Measurements from ENCODE around the gene FAM217B. TPM values are rescaled to one million over a fixed set of nuclear protein-coding genes. Genes with fewer than 3 reads are reported as not detected.
A peak's percentile ranks its signal among the peaks of the same experiment; 100 is the strongest.

FAM217B gene
- total and polyA plus RNA-seq, 2 donors from 2014 or later = 3.2 to 15.5 TPM

DNA sequence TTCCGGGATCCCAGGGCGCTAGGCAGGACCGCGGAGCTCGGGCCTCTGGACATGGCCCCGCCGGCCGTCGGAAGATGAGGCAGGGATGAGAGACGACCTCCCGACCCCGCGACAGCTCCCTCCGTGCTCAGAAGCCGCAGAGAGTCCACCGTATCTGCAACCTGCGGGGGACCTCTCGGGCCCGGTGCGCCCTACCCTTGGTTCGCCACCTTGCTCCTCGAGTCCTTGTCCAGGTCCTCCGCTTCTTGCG lies 385 bp upstream of the FAM217B start:
- Histone ChIP-seq H3K9me3 (ENCODE audit: control insufficient read depth in 2 of 3, insufficient read depth in 1 of 3, low read length in 3 of 3) (no peaks in the 10 kb centered on the region), H3K36me3 (ENCODE audit: control insufficient read depth in 2 of 3, insufficient read depth in 3 of 3, low read length in 3 of 3) (peaks cover 0 to 21% (median 4%) of the 10 kb centered on the region in 3 donors), H3K9ac (ENCODE audit: low read length in 3 of 3) (peak overlapping the region; percentile 69 to 92 (median 71)), H3K27me3 (ENCODE audit: control insufficient read depth, insufficient read depth, low read length) (no peaks in the 10 kb centered on the region), H3K4me1 (ENCODE audit: control insufficient read depth in 2 of 3, insufficient read depth in 2 of 3, low read depth in 1 of 3, low read length in 3 of 3) (peaks cover 4 to 16% (median 10%) of the 10 kb centered on the region in 3 donors), H3K4me3 (ENCODE audit: low read length in 3 of 3) (peak overlapping the region; percentile 66 to 98 (median 75)), H3K27ac (ENCODE audit: low read depth in 2 of 2, low read length in 2 of 2) (peak overlapping the region; percentile 94 to 98)
- intact Hi-C loops (cut with DNase I) = no loop called here
- TF ChIP-seq, protein P1, sequence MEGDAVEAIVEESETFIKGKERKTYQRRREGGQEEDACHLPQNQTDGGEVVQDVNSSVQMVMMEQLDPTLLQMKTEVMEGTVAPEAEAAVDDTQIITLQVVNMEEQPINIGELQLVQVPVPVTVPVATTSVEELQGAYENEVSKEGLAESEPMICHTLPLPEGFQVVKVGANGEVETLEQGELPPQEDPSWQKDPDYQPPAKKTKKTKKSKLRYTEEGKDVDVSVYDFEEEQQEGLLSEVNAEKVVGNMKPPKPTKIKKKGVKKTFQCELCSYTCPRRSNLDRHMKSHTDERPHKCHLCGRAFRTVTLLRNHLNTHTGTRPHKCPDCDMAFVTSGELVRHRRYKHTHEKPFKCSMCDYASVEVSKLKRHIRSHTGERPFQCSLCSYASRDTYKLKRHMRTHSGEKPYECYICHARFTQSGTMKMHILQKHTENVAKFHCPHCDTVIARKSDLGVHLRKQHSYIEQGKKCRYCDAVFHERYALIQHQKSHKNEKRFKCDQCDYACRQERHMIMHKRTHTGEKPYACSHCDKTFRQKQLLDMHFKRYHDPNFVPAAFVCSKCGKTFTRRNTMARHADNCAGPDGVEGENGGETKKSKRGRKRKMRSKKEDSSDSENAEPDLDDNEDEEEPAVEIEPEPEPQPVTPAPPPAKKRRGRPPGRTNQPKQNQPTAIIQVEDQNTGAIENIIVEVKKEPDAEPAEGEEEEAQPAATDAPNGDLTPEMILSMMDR (IDR thresholded peaks at IDR 0.05; ENCODE audit: borderline replicate concordance, extremely low read depth, insufficient read depth) = no peak
- DNase-seq = peak in 1 of 5 donors; percentile 90
- no peak for FAIRE-seq

DNA sequence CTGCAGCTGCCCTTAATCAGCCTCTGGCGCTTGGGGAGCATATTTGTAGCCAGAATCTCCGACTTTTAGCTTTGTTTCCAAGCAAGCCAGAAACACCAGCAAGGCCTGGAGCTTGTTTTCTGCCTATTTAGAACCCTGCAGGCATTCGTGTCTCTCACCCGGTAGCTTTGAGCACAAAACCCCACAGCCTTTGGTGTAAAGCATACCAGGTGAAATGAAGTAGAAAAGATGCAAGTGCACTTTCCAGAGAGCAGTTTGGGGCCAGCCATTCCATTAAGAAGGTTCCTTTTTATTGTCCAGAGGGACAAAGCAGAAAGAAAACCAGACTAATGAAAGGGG lies 736 bp downstream of the FAM217B start:
- Histone ChIP-seq H3K27ac (ENCODE audit: low read depth in 2 of 2, low read length in 2 of 2) (peak overlapping the region; percentile 94 to 98), H3K9me3 (ENCODE audit: control insufficient read depth in 2 of 3, insufficient read depth in 1 of 3, low read length in 3 of 3) (no peaks in the 10 kb centered on the region), H3K4me1 (ENCODE audit: control insufficient read depth in 2 of 3, insufficient read depth in 2 of 3, low read depth in 1 of 3, low read length in 3 of 3) (peaks cover 4 to 16% (median 10%) of the 10 kb centered on the region in 3 donors), H3K27me3 (ENCODE audit: control insufficient read depth, insufficient read depth, low read length) (no peaks in the 10 kb centered on the region), H3K9ac (ENCODE audit: low read length in 3 of 3) (peak overlapping the region; percentile 69 to 92 (median 86)), H3K36me3 (ENCODE audit: control insufficient read depth in 2 of 3, insufficient read depth in 3 of 3, low read length in 3 of 3) (peaks cover 0 to 21% (median 4%) of the 10 kb centered on the region in 3 donors), H3K4me3 (ENCODE audit: low read length in 3 of 3) (peak overlapping the region; percentile 75 to 98 (median 95))
- FAIRE-seq (no peak), DNase-seq (no peak)
- TF ChIP-seq, protein P1 (IDR thresholded peaks at IDR 0.05; ENCODE audit: borderline replicate concordance, extremely low read depth, insufficient read depth) = no peak
- intact Hi-C loops (cut with DNase I) = no loop called here

DNA sequence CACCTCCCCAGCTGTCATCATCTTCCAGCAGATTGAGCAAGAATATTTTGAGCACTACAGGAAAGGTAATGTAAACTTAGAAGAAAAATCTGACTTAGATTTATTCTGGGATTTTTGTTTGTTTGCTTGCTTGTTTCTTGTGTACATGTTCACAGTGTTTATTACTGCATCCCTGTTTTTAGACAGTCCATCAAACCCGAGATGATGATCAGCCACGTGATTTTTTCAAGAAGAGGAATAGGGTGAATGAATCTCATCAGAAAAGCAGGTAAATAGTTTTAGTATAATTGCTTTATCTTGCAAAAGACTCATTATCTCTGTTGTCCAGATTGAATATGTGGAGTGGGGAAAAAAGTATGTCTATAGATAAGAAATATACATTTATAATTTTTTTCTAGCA lies 2.1 kb downstream of the FAM217B start:
- H3K4me3 ChIP-seq (ENCODE audit: low read length in 3 of 3) = no peak overlapping the region
- H3K9ac ChIP-seq (ENCODE audit: low read length in 3 of 3) = peak overlapping the region in 1 of 3 donors; percentile 21
- FAIRE-seq (no peak), DNase-seq (no peak)
- no peaks in the 10 kb centered on the region for H3K9me3 ChIP-seq (ENCODE audit: control insufficient read depth in 2 of 3, insufficient read depth in 1 of 3, low read length in 3 of 3)
- H3K27ac ChIP-seq (ENCODE audit: low read depth in 2 of 2, low read length in 2 of 2) = no peak overlapping the region
- H3K36me3 ChIP-seq (ENCODE audit: control insufficient read depth in 2 of 3, insufficient read depth in 3 of 3, low read length in 3 of 3) = peaks cover 0 to 21% (median 4%) of the 10 kb centered on the region in 3 donors
- intact Hi-C loops (cut with DNase I) = no loop called here
- peaks cover 4 to 16% (median 10%) of the 10 kb centered on the region in 3 donors for H3K4me1 ChIP-seq (ENCODE audit: control insufficient read depth in 2 of 3, insufficient read depth in 2 of 3, low read depth in 1 of 3, low read length in 3 of 3)
- TF ChIP-seq, protein P1 (IDR thresholded peaks at IDR 0.05; ENCODE audit: borderline replicate concordance, extremely low read depth, insufficient read depth) = no peak
- no peaks in the 10 kb centered on the region for H3K27me3 ChIP-seq (ENCODE audit: control insufficient read depth, insufficient read depth, low read length)

DNA sequence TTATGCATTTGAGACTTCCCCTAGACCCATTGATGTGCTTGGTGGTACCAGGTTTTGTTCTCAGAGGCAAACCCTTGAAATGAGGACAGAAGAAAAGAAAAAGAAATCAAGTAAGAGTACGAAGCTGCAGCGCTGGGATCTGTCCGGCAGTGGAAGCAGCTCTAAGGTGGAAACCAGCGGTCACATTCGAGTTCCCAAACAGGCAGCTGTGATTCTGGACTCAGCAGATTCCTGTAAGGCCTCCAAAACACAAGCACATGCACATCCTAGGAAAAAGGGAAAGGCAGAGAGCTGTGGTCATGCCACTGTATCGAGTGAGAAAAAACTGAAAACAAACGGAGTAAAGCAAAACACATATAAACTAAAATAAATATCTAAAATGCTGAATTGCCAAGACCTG lies 4.5 kb downstream of the FAM217B start:
- TF ChIP-seq, protein P1 (IDR thresholded peaks at IDR 0.05; ENCODE audit: borderline replicate concordance, extremely low read depth, insufficient read depth) = no peak
- peaks cover 4 to 8% (median 5%) of the 10 kb centered on the region in 3 donors for H3K4me1 ChIP-seq (ENCODE audit: control insufficient read depth in 2 of 3, insufficient read depth in 2 of 3, low read depth in 1 of 3, low read length in 3 of 3)
- H3K27me3 ChIP-seq (ENCODE audit: control insufficient read depth, insufficient read depth, low read length) = no peaks in the 10 kb centered on the region
- no peak for DNase-seq
- peaks cover 0 to 24% (median 4%) of the 10 kb centered on the region in 3 donors for H3K36me3 ChIP-seq (ENCODE audit: control insufficient read depth in 2 of 3, insufficient read depth in 3 of 3, low read length in 3 of 3)
- intact Hi-C loops (cut with DNase I) = no loop called here
- H3K9ac ChIP-seq (ENCODE audit: low read length in 3 of 3) = no peak overlapping the region
- no peak for FAIRE-seq
- no peak overlapping the region for H3K4me3 ChIP-seq (ENCODE audit: low read length in 3 of 3)
- H3K9me3 ChIP-seq (ENCODE audit: control insufficient read depth in 2 of 3, insufficient read depth in 1 of 3, low read length in 3 of 3) = no peaks in the 10 kb centered on the region
- no peak overlapping the region for H3K27ac ChIP-seq (ENCODE audit: low read depth in 2 of 2, low read length in 2 of 2)

Data from kidney (tissue), 14 donors.